ENCODE data around the gene CCER1.

Gene CCER1

DNA sequence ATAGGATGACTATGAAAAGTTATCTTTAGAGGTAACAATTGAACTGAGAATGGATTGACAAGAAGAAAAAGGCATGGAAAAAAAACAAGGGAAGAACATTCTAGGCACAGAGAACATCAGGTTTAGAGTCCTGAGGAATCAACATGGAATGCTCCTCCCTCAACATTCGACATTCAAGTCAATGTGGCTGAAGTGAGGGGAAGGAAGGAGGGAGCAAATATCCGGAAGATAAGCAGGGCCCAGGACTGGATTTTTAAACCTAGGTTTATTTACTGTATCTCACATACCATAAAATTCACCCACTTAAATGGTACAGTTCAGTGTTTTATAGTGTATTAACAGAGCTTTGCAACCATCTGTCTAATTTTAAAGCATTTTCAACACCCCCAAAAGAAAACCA is 9.6 kb upstream of the CCER1 start:
- DNase-seq: no peak

DNA sequence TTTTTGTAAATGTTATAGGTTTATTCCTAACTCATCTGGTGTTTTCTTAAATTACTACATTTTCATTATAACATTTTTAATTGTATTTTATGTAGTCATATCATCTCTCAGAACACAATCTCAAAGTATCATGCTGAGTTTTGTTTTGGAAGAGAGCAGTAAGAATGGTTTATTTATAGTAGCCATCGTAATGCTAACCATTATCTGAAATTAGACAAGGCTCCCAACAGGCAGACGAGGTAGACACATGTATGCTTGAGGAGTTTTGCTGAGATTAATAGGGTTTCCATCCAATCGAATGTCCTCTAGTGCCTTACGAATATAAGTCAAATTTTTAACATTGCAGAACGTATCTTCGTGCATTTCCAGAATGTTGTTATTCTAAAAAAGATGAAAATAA is 9.0 kb upstream of the CCER1 start:
- no peak for DNase-seq

DNA sequence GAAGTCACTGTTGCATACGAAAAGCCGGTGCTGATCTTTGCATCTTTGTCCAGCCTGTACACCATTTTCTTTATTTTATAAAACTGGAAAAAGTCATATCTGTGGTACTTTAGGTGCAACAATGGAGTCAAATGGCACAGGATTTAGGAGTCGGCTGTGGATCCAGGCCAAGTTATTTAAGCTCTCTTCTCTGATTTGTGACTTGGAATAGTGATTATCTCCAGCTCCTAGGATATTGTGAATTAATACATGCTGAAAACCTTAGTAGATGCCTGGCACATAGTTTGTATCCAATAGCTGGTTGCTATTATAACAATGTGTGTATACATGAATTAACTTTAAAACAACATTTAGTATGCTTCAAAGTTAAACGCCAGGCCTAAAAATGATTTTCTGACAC is 6.2 kb upstream of the CCER1 start:
- DNase-seq: no peak

DNA sequence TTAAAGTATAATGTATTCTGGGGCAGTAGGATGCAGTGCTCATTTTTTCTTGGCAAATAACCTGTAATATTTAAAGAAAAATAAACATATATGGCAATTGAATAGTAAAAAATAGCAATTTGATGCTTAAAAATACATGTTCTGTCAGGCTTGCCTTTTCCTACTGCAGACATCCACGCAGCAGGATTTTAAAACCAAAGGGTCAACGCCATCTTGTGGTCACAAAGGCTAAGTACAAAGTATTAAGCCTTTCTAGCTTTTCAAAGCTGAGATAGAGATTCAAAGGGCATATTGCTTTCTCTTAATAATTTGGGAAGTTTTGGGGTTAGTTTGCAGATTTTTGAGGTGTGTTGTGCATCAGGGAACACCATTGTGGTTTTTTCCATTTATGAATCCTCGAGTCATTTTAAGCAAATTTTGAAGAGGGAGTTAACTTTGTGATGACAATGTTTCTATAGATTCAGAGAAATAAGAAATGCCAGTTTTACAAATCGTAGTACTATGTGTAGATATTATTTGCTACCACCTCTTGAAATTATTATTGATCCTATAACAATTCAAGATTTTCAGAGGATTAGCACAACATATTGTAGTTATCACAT is 4.7 kb upstream of the CCER1 start:
- DNase-seq: no peak

GRCh38 chr12:90959032-90959431 is 4.1 kb upstream of the CCER1 start:
- DNase-seq: no peak

DNA sequence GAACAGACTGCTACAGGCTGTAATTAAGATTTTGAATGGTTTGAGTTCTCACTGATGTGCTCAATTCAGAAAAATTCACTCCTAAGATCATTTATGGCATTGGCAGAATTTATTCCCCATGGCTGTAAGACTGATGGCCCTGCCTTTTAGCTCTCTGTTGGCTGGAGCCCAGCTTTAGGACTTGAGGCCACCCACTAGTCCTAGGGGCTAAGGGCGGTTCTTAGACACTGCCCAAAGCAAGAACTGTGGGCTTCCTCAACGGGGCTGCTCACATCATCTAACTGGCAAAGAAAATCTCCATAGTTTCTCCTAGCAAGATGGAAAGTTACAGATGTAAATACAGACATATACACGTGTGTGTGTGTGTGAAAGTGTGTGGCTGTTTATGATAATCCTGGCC is 3.4 kb upstream of the CCER1 start:
- DNase-seq: no peak

GRCh38 chr12:90954428-90954827 is 548 bp downstream of the CCER1 start:
- DNase-seq: no peak

DNA sequence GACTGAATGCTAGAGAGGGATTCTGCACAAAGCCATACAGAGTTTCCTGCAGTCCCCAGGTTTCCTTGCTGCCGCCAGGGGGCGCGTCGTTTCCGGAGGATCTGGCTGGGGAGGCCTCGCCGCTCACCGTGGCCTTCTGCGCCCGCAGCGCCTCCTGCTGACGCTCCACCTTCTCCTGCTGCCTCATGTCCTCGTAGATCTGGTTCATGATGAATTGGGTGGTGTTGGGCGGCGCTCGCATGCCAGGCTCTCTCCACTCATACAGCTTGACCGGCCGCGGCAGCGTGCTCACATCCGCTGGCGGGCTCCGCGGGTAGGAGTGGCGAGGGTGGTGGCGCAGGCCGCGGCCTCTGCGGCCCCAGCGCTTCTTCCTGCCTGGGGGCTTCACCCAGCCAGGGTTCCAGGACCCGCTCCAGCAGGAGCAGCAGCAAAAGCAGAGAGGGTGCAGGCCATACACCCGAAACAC is 987 bp downstream of the CCER1 start:
- no peak for DNase-seq

DNA sequence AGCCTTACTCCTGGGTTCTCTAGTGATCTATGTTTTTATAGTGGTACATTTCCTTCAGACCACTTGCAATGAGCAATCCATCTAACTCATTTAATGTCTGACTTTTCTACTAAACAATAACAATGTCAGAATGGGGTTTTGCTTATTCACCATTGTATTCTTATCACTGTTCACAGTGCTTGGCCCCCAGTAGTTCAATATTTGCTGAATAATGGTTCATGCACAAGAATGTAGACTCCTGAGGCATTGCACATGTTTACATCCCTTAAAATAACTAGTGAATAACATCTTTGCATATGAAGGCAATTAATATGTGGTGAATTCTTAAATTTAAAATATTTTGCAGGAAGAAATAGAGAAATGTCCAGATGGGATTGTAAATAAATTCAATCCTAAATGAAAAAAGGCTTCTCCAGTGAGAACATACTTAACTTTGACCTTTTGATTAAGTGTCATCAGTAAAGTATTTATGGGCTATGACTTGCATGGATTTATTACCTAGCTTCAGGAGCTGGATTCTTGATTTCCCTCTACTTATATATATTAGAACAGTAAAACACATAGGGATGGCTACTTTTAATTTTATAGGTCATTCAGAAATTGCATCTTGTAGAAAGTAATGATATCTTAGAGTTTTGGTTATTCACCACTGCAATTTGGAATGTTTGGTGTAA is 3.4 kb downstream of the CCER1 start:
- DNase-seq: no peak

DNA sequence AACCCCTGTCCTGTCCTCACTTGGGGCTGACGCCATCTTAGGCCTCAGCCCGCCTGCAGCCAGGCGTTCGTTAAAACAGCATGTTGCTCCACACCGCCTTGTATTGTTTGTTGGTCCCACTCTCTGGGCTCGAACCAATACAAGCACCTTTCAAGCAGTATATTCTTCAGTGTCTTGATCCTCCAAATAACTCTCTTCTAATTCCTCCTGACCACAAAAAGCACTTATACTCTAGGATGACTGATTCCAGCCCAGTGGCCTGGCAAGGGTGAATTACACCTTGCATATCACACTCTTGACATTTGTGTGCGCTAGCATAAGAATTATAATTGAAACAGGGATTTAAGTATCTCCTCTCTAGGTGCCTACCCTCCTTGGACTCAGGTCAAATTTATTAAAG is 7.1 kb downstream of the CCER1 start:
- DNase-seq: no peak

- no peak for DNase-seq
Measured at GRCh38 chr12:90945070-90945649, 9.8 kb downstream of the CCER1 start.

DNA sequence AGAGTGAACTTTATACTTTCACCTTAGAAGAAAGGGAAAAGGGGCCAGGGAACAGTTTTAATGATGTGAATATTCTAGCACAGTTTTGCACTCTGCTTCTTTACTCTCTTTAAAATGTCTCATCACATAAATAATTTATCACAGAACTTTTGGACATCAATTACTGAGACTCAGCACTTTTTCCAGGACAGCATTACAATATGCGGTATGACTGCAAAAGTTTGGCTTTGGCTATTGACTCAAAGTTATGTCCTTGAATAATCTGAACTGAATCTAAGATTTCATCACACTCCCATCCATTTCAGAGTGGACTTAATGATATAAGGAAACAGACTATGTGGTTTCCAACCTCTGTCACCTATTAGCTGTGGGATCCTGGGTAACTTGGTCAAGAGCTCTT is 11.7 kb downstream of the CCER1 start:
- DNase-seq: no peak

- no peak for DNase-seq
Measured at GRCh38 chr12:90940872-90941499, 14.0 kb downstream of the CCER1 start.

DNA sequence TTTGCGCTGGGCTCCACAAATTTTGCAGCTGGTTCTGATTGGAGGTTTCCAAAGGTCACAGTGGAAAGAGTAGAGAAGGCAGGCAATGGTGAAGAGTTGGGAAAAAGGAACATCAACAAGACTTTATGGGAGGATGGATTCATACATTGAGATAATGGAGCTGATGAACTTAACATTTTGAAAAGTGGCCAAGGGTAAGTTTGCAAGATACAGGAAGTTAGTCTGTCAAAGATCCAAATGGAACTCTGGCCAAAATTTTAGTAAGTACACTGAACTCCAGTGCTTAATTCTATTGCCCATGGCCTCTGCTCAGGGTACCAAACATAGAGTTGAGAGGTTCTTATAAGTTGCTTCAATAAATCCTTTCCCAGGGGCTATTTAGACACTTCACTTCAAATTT is 15.6 kb downstream of the CCER1 start:
- no peak for DNase-seq

- no peak for DNase-seq
Measured at GRCh38 chr12:90938451-90938850, 16.5 kb downstream of the CCER1 start.

DNA sequence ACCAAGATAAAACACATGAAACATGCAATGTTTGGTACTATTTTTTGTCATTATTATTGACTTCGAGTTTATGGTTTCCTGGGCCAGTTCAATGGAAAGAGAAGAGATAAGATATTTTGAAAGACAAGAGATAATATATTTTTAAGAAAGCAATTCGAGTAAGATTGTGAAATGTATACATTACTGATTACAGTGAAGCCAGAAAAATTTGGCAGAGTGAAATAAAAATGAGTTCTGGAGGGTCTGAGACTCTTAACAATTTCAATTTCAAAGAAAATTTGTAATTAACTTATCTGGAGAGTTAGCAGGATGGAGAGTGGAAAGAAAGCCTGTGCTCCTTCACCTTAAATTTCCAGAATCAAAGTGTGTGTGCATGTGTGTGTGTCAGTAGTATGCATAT is 17.3 kb downstream of the CCER1 start:
- DNase-seq: no peak

- DNase-seq: no peak
Measured at GRCh38 chr12:90936230-90937005, 18.6 kb downstream of the CCER1 start.

DNA sequence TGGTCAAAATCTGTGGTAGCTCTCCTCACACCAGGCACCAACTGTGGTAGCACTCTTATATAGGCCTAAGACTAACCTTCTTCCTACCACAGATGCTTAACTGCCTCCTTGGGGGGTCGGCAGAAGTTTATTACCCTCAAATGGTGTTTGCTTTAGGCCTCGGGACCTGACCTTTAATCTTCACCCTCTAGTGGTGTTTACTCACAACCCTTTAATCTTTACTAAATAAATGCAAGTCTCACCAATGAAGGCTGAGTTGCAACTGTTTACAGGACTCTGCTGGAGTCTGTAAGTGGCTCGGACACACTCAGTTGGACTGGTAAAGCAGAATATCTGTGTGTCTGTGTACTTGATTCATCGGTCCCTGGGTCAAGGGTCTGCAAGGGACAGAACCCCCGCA is 29.4 kb downstream of the CCER1 start:
- no peak for DNase-seq

- no peak for DNase-seq
Measured at GRCh38 chr12:90924406-90924805, 30.6 kb downstream of the CCER1 start.

- DNase-seq: no peak
Measured at GRCh38 chr12:90922145-90922627, 32.8 kb downstream of the CCER1 start.

DNA sequence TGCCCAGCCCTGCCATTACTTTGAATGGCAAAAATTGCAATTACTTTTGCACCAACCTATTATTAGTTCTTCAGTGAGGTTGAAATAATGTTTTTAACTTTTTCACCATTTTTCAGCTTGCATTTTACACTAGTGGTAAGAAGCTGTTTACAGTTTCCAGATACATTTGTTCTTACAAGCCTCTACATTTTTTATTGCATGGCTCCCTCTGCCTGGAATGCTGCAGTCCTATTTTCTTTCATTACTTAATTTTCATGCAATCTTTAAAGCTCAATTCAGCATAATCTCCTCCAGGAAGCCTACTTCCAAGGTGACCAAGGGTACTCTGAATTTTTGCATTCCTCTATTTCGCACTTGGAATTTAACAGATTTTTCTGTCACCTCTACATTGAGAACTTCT is 33.4 kb downstream of the CCER1 start:
- DNase-seq: no peak

DNA sequence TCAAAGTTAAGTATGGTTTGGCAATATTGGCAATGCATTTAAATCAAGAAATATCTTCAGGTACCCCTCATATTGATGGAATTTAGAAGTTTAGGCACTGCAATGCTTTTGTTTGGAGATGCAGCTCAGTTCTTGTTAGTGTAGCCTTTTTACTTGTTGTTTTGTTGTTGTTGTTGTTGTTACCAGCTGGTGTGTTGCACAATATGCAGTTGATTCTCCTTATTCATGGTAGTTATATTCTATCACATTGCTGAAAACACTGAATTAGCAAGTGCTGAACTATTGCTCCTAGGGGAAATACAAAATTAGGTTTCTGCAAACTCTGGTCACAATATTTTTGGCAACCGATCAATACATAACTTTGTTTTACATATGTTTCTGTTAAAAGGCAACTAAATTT is 34.8 kb downstream of the CCER1 start:
- DNase-seq: no peak

- DNase-seq: no peak
Measured at GRCh38 chr12:90917431-90917830, 37.5 kb downstream of the CCER1 start.

Measured in stimulated activated CD4-positive, alpha-beta T cell treated with anti-CD3 and anti-CD28 coated beads, Interleukin-4, amount 100 ng/mL, for 4 hours (primary cell).